Measurements from ENCODE around the gene SLC1A2.

Gene SLC1A2

DNA sequence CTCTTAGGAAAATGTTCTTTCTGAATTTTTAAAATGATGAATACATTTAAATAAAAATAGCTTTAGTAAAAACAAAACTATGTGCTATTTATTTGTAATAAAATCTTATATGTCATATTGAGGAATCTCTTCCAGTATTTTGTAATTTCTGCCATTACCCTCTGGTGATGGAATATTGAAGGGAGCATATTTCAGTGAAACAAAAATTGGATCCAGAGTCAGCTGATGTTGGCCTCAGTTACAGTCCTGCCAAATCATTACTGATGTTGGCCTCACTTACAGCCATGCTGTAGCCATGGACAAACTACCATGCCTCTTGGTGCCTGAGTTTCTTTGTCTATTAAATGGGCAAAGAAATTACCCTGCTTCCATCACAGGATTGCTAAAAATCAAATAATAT is 133.2 kb downstream of the SLC1A2 start:
- no peaks in the 10 kb centered on the region for H4K20me1 ChIP-seq (ENCODE audit: low read depth, low read length)
- H3K9ac ChIP-seq (ENCODE audit: low read length), result no peak overlapping the region
- H3K79me2 ChIP-seq (ENCODE audit: insufficient read depth, low read length), result no peaks in the 10 kb centered on the region
- no peak overlapping the region for H2AFZ ChIP-seq (ENCODE audit: low read depth, low read length, severe bottlenecking)
- H3K4me2 ChIP-seq (ENCODE audit: low read depth, low read length, poor library complexity, severe bottlenecking), result no peak overlapping the region
- H3K36me3 ChIP-seq (ENCODE audit: low read length), result no peaks in the 10 kb centered on the region
- TF ChIP-seq EZH2phosphoT487 (conservative IDR thresholded peaks at IDR 0.05; ENCODE audit: low read length), result no peak
- TF ChIP-seq, protein P1, sequence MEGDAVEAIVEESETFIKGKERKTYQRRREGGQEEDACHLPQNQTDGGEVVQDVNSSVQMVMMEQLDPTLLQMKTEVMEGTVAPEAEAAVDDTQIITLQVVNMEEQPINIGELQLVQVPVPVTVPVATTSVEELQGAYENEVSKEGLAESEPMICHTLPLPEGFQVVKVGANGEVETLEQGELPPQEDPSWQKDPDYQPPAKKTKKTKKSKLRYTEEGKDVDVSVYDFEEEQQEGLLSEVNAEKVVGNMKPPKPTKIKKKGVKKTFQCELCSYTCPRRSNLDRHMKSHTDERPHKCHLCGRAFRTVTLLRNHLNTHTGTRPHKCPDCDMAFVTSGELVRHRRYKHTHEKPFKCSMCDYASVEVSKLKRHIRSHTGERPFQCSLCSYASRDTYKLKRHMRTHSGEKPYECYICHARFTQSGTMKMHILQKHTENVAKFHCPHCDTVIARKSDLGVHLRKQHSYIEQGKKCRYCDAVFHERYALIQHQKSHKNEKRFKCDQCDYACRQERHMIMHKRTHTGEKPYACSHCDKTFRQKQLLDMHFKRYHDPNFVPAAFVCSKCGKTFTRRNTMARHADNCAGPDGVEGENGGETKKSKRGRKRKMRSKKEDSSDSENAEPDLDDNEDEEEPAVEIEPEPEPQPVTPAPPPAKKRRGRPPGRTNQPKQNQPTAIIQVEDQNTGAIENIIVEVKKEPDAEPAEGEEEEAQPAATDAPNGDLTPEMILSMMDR (IDR thresholded peaks at IDR 0.05; ENCODE audit: insufficient read depth, low read length, poor library complexity, severe bottlenecking), result no peak
- H3K9me3 ChIP-seq (ENCODE audit: insufficient read depth, low read length), result no peaks in the 10 kb centered on the region
- H3K27me3 ChIP-seq (ENCODE audit: low read length), result no peaks in the 10 kb centered on the region
- no peaks in the 10 kb centered on the region for H3K9me2 ChIP-seq (replicated peaks; ENCODE audit: insufficient read depth, low read length)
- no peaks in the 10 kb centered on the region for H3F3A ChIP-seq (ENCODE audit: insufficient read depth)
- no peak overlapping the region for H3K27ac ChIP-seq (ENCODE audit: low read depth, low read length)
- no peak overlapping the region for H3K4me3 ChIP-seq (ENCODE audit: insufficient read depth, low read length, poor library complexity, severe bottlenecking)

DNA sequence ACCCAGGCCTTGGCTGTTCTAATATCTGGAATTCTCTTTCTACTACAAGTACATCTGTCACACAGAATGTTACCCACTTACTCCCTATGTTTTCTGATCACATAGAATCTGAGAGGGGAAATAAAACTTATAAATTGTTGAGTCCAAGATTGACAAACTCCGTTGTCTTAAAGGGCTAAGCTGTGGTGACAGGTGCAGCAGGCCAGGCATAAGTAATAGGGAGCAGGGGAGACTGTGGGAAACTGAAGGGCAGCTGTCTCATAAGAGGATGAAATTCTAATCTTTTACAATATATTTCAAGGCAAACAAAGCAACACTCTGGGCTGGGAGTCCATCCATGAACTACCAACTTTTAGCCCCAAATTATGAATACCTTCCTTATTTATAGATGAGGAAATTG is 133.9 kb downstream of the SLC1A2 start:
- H3K79me2 ChIP-seq (ENCODE audit: insufficient read depth, low read length), result no peaks in the 10 kb centered on the region
- H4K20me1 ChIP-seq (ENCODE audit: low read depth, low read length), result no peaks in the 10 kb centered on the region
- H3F3A ChIP-seq (ENCODE audit: insufficient read depth), result no peaks in the 10 kb centered on the region
- no peak overlapping the region for H3K27ac ChIP-seq (ENCODE audit: low read depth, low read length)
- no peaks in the 10 kb centered on the region for H3K27me3 ChIP-seq (ENCODE audit: low read length)
- H3K9me3 ChIP-seq (ENCODE audit: insufficient read depth, low read length), result no peaks in the 10 kb centered on the region
- no peak for TF ChIP-seq EZH2phosphoT487 (conservative IDR thresholded peaks at IDR 0.05; ENCODE audit: low read length)
- TF ChIP-seq, protein P1 (IDR thresholded peaks at IDR 0.05; ENCODE audit: insufficient read depth, low read length, poor library complexity, severe bottlenecking), result no peak
- no peaks in the 10 kb centered on the region for H3K36me3 ChIP-seq (ENCODE audit: low read length)
- H3K4me2 ChIP-seq (ENCODE audit: low read depth, low read length, poor library complexity, severe bottlenecking), result no peak overlapping the region
- no peak overlapping the region for H3K9ac ChIP-seq (ENCODE audit: low read length)
- H2AFZ ChIP-seq (ENCODE audit: low read depth, low read length, severe bottlenecking), result no peak overlapping the region
- no peak overlapping the region for H3K4me3 ChIP-seq (ENCODE audit: insufficient read depth, low read length, poor library complexity, severe bottlenecking)
- no peaks in the 10 kb centered on the region for H3K9me2 ChIP-seq (replicated peaks; ENCODE audit: insufficient read depth, low read length)

DNA sequence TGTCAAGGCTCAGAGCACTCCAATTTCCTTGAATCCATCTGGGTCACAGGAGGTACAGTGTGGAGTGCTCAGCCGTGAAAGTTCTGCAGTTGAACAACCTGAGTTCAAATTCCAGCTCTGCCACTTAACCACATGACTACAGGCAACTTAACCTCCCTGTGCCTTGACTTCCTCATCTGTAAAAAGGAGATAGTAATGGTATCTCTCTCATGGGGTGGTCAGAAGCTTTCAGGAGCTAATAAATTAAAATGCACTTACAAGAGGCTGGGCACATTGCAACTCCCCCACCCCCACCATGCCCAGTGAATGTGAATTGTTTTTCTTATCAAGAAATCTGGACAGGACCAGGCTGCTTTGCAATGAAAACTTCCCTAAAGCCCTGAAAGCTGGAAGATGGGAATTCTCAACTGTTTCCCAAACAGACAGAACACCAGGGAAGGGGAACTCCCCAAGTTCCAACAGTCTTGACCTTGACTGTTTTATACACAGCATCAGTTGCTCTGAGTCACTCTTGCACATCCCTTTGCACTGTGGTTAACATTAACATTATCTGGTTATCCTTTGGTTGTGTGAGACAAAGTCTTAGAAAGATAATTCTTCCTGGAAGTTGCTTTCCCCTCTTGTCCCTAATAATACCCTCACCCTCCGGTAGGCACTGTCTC is 137.0 kb downstream of the SLC1A2 start:
- H3K36me3 ChIP-seq (ENCODE audit: low read length), result no peaks in the 10 kb centered on the region
- H3K27ac ChIP-seq (ENCODE audit: low read depth, low read length), result no peak overlapping the region
- TF ChIP-seq EZH2phosphoT487 (conservative IDR thresholded peaks at IDR 0.05; ENCODE audit: low read length), result no peak
- TF ChIP-seq, protein P1 (IDR thresholded peaks at IDR 0.05; ENCODE audit: insufficient read depth, low read length, poor library complexity, severe bottlenecking), result no peak
- H3K79me2 ChIP-seq (ENCODE audit: insufficient read depth, low read length), result no peaks in the 10 kb centered on the region
- no peak overlapping the region for H3K9ac ChIP-seq (ENCODE audit: low read length)
- H3K9me3 ChIP-seq (ENCODE audit: insufficient read depth, low read length), result no peaks in the 10 kb centered on the region
- no peaks in the 10 kb centered on the region for H3F3A ChIP-seq (ENCODE audit: insufficient read depth)
- no peaks in the 10 kb centered on the region for H4K20me1 ChIP-seq (ENCODE audit: low read depth, low read length)
- H3K4me2 ChIP-seq (ENCODE audit: low read depth, low read length, poor library complexity, severe bottlenecking), result no peak overlapping the region
- no peaks in the 10 kb centered on the region for H3K27me3 ChIP-seq (ENCODE audit: low read length)
- H2AFZ ChIP-seq (ENCODE audit: low read depth, low read length, severe bottlenecking), result no peak overlapping the region
- H3K4me3 ChIP-seq (ENCODE audit: insufficient read depth, low read length, poor library complexity, severe bottlenecking), result no peak overlapping the region
- no peaks in the 10 kb centered on the region for H3K9me2 ChIP-seq (replicated peaks; ENCODE audit: insufficient read depth, low read length)
